Endothelial cell of umbilical vein (primary cell): Measurements from ENCODE around the gene KLF15.

Source experiments
- EZH2 ChIP-seq: IDR thresholded peaks from 2 replicates; pipeline ENCODE4 v1.6.1; 2012; ENCODE audit warnings: borderline replicate concordance, low read depth, mild to moderate bottlenecking, moderate library complexity, low read length, inconsistent platforms; ENCODE audit not compliant: severe bottlenecking
- POLR2A ChIP-seq: IDR thresholded peaks from 2 replicates; pipeline ENCODE4 v1.6.1; 2012; ENCODE audit warnings: low read depth, mild to moderate bottlenecking, control low read depth, low read length
- POLR2AphosphoS5 ChIP-seq: IDR thresholded peaks from 2 replicates; pipeline ENCODE4 v1.6.1; 2012; ENCODE audit warnings: low read depth, mild to moderate bottlenecking, control low read depth, low read length, moderate library complexity; ENCODE audit not compliant: insufficient read depth
- TF ChIP-seq, protein P1 (sequence below), 2 donors: IDR thresholded peaks; 1 replicate in 1 of 2; 2 replicates in 1 of 2; pipeline ENCODE4 v1.5.1; 2011; ENCODE audit warnings: low read length in 2 of 2, mild to moderate bottlenecking in 2 of 2, moderate library complexity in 2 of 2, control low read depth in 1 of 2, inconsistent platforms in 1 of 2, low read depth in 1 of 2; ENCODE audit not compliant: insufficient read depth in 1 of 2; ENCODE audit errors: extremely low read depth in 1 of 2
- TF ChIP-seq, protein P2 (sequence below): IDR thresholded peaks from 2 replicates; pipeline ENCODE4 v1.6.1; 2011; ENCODE audit not compliant: insufficient read depth, insufficient read length

DNA sequence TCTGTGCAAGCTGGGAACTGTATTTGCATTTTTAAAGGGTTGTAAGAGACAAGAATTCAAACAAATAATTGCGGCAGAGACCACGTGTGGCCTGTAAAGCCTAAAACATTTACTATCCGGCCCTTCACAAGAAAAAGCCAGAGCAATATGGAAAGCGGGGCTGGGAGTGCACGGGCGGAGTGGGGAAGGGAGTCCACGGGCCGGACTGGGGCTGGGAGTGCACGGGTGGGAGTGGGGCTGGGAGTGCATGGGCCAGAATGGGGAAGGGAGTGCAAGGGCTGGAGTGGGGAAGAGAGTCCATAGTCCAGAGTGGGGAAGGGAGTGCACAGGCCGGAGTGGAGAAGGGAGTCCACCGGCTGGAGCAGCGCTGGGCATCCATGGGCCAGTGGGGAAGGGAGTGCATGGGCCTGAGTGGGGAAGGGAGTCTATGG, 41.2 kb downstream of the KLF15 start:
- TF ChIP-seq, protein P1, sequence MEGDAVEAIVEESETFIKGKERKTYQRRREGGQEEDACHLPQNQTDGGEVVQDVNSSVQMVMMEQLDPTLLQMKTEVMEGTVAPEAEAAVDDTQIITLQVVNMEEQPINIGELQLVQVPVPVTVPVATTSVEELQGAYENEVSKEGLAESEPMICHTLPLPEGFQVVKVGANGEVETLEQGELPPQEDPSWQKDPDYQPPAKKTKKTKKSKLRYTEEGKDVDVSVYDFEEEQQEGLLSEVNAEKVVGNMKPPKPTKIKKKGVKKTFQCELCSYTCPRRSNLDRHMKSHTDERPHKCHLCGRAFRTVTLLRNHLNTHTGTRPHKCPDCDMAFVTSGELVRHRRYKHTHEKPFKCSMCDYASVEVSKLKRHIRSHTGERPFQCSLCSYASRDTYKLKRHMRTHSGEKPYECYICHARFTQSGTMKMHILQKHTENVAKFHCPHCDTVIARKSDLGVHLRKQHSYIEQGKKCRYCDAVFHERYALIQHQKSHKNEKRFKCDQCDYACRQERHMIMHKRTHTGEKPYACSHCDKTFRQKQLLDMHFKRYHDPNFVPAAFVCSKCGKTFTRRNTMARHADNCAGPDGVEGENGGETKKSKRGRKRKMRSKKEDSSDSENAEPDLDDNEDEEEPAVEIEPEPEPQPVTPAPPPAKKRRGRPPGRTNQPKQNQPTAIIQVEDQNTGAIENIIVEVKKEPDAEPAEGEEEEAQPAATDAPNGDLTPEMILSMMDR (IDR thresholded peaks at IDR 0.05; ENCODE audit: extremely low read depth in 1 of 2, insufficient read depth in 1 of 2, low read depth in 1 of 2, low read length in 2 of 2), result no peak
- no peak for TF ChIP-seq POLR2AphosphoS5
- TF ChIP-seq, protein P2, sequence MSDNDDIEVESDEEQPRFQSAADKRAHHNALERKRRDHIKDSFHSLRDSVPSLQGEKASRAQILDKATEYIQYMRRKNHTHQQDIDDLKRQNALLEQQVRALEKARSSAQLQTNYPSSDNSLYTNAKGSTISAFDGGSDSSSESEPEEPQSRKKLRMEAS, result no peak
- no peak for TF ChIP-seq POLR2A
- no peak for TF ChIP-seq EZH2
